ENCODE measurements around the gene VEGFA.

DNA sequence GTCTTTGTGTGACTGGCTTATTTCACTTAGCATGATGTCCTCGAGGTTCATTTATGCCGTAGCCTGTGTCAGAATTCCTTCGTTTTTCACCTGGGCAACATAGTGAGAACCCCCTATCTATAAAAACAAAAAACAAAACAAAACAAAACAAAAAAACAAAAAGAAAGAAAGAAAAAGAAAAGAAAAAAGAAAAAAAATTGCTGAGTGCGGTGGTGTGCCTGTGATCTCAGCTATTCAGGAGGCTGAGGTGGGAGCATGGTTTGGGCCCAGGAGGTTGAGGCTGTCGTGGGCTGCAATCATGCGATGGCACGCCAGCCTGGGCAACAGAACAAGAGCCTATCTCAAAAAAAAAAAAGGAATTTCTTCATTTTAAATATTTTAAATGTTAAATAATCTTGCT, 38.4 kb downstream of the VEGFA start:
- TF ChIP-seq EZH2 (IDR thresholded peaks at IDR 0.05; ENCODE audit: borderline replicate concordance), result no peak
- TF ChIP-seq, protein P1, sequence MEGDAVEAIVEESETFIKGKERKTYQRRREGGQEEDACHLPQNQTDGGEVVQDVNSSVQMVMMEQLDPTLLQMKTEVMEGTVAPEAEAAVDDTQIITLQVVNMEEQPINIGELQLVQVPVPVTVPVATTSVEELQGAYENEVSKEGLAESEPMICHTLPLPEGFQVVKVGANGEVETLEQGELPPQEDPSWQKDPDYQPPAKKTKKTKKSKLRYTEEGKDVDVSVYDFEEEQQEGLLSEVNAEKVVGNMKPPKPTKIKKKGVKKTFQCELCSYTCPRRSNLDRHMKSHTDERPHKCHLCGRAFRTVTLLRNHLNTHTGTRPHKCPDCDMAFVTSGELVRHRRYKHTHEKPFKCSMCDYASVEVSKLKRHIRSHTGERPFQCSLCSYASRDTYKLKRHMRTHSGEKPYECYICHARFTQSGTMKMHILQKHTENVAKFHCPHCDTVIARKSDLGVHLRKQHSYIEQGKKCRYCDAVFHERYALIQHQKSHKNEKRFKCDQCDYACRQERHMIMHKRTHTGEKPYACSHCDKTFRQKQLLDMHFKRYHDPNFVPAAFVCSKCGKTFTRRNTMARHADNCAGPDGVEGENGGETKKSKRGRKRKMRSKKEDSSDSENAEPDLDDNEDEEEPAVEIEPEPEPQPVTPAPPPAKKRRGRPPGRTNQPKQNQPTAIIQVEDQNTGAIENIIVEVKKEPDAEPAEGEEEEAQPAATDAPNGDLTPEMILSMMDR (IDR thresholded peaks at IDR 0.05; ENCODE audit: poor library complexity), result no peak

All from hepatocyte (in vitro differentiated cells).